GM10847 (cell line): ENCODE data around the gene COL11A2.

Source experiments
- POLR2A ChIP-seq: IDR thresholded peaks from 2 replicates; pipeline ENCODE4 v1.6.1; 2011; ENCODE audit not compliant: insufficient read length; ENCODE audit errors: extremely low read depth

COL11A2 gene

GRCh38 chr6:33161354-33162331 lies 30.6 kb downstream of the COL11A2 start:
- TF ChIP-seq POLR2A, result no peak

DNA sequence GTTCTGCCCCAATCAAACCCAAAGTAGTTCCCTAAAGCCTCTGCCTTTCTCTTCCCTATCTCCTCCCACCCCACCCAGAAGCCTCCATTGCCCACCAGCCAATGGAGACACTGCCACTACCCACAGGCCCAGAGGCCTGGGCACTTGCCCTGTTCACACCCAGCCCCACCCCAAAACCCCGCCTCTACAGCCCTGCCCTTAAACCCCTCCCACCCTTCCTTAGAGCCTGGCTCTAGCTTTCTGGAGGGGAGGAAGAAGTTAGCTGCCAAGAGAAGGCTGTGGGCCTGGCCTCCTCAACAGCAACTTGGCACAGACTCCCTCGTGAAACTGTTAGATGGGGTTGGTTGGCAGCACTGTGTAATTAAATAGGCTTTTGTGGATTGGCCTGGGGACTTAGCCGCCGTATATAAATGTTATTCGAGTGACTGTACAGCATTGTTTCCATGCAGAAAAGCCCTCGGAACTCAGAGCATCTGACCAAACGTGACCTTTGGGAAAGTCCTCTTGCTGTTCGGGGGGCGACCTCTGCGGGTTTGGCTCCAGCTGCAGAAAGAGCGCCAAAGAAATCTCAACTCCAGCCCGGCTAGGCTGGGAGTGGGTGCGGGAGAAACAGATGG lies 31.4 kb downstream of the COL11A2 start:
- no peak for TF ChIP-seq POLR2A

GRCh38 chr6:33160096-33160495 lies 32.2 kb downstream of the COL11A2 start:
- no peak for TF ChIP-seq POLR2A

- no peak for TF ChIP-seq POLR2A
Observed at GRCh38 chr6:33156964-33157363, 35.3 kb downstream of the COL11A2 start.

DNA sequence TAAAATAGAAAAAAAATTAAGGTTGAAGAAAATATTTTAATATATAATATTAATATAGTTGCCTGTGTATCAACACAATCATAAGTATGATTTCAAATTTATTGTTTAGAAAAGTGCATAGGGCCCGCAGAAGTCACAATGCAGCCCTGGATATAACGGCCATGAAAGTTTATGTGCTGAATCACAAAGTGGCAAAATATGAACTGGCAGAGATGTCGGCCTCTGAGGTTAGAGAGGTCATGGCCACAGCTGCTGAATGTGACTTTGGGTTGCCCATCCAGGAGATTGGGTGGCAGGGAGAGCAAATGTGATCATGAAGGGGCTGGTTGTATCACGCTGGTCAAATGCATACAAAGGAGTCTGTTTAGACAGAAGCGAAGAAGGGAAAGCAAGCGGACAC lies 35.7 kb downstream of the COL11A2 start:
- no peak for TF ChIP-seq POLR2A

DNA sequence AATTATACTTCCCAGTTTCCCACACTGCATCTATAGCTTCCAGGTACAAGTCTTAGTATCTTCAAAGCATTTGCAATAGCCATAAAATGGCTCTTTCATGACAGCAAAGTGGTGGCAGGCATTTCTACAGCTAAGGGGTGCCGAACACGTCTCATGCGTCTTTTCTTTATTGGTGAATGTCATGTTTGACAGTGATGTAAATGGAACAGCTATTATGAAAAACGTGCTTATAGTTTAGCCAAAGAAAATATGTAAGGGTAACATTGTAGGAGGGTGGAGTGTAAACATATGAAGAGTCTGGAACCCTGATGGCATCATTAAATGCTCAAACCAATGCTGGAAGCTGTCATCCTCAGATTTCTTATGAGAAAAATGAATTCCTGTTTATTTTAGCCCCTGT lies 37.9 kb downstream of the COL11A2 start:
- no peak for TF ChIP-seq POLR2A

DNA sequence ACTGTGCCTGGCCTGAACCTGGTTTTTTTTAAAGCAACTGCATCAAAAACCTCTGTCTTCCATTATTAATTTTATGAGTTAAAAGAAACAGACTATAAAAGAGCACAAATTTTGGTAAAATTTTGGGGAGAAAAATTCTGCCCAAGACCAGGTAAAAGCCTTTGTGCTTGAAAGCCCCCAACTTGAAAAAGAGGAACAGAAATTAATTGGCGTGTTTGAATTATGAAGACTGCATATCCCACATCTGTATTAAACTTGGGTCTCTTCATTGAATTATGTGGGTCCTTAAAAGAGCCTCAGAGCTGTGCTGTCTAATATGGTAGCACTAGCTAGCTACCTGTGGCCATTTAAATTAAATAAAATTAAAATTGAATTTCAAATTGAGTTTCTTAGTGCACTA lies 41.2 kb downstream of the COL11A2 start:
- no peak for TF ChIP-seq POLR2A

- TF ChIP-seq POLR2A, result no peak
Observed at GRCh38 chr6:33147807-33148666, 44.2 kb downstream of the COL11A2 start.

GRCh38 chr6:33144373-33144772 lies 47.9 kb downstream of the COL11A2 start:
- no peak for TF ChIP-seq POLR2A

DNA sequence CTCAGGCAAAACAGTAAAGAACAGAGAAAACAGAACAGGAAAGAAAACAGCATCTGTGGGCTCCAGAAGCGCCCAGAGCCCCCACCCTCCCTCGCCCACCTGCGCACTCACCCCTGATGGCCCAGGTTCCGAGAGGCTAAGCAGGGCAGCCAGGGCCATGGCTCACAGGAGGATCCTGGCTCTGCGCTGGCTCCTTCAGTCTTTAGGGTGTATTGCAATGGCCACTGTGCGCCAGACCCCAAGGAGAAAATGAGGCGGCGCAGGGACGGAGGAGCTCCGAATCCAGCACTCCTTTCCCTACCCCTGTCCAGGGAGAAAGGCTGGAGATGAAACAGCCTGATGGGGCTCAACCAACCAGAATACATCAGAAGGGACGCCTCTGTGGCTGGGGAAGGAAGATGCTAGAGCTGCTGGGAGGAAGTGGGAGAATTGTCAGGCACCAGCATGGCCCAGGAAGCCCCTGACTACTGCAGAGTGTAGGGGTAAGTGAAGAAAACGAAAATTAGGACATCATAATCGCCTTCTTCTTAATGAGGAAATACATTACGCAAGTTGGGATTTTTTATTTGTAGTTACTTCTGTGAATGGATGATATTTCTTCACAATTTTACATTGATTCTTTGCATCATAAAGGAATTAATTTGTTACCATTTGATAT lies 49.0 kb downstream of the COL11A2 start:
- TF ChIP-seq POLR2A, result no peak

DNA sequence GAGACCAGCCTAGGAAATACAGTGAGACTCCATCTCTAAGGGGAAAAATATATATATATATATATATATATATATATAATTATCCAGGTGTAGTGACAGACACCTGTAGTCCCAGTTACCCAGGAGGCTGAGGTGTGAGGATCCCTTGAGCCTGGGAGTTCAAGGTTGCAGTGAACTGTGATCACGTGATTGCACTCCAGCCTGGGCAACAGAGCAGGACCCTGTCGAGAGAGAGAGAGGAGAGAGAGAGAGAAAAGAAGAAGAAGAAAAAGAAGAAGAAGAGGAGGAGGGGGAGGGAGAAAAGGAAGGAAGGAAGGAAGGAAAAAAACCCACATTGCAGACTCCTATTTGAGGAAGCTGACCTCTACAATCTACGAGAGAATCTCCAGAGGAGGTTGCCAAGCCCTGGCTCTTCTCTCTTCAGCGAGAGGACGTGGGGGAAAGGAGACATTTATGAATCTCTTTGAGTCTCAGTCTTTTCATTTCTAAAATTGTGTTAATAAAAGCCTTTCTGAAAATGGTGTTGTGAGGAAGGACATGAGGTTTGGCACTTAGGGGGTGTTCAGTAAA lies 49.7 kb downstream of the COL11A2 start:
- no peak for TF ChIP-seq POLR2A

GRCh38 chr6:33140556-33140955 lies 51.7 kb downstream of the COL11A2 start:
- TF ChIP-seq POLR2A, result no peak

- TF ChIP-seq POLR2A, result no peak
Observed at GRCh38 chr6:33139596-33140206, 52.6 kb downstream of the COL11A2 start.

- no peak for TF ChIP-seq POLR2A
Observed at GRCh38 chr6:33136310-33136900, 55.9 kb downstream of the COL11A2 start.
